Liver (tissue), 3 donors: Measurements from ENCODE around the gene MYO18B.

Source experiments
- EGR1 ChIP-seq, 2 donors: IDR thresholded peaks; 2 replicates each; pipeline ENCODE4 v1.6.1; 2016 to 2018; ENCODE audit warnings: antibody characterized with exemption in 2 of 2, low read depth in 2 of 2
- GABPA ChIP-seq, 2 donors: IDR thresholded peaks in 1 of 2; conservative IDR thresholded peaks in 1 of 2; 2 replicates each; pipeline ENCODE4 v1.6.1; 2016; ENCODE audit warnings: antibody characterized with exemption in 2 of 2, mild to moderate bottlenecking in 1 of 2, moderate library complexity in 1 of 2
- HNF4G ChIP-seq: IDR thresholded peaks from 2 replicates; pipeline ENCODE4 v1.6.1; 2016; ENCODE audit warnings: antibody characterized with exemption
- SP1 ChIP-seq: IDR thresholded peaks from 2 replicates; pipeline ENCODE4 v1.6.1; 2018; ENCODE audit warnings: antibody characterized with exemption, mild to moderate bottlenecking
- YY1 ChIP-seq: IDR thresholded peaks from 2 replicates; pipeline ENCODE4 v1.6.1; 2016; ENCODE audit warnings: antibody characterized with exemption, mild to moderate bottlenecking
- TF ChIP-seq, protein P1 (sequence below): fragments of 150-350 bp; IDR thresholded peaks from 2 replicates; pipeline ENCODE4 v1.5.1; 2017; ENCODE audit warnings: improper control_type of control experiment, low read depth, low read length; ENCODE audit not compliant: missing input control
- TF ChIP-seq, protein P2 (sequence below): IDR thresholded peaks from 2 replicates; pipeline ENCODE4 v1.6.1; 2016; ENCODE audit warnings: antibody characterized with exemption
- donor health status: healthy.
- donor health status: healthy.

DNA sequence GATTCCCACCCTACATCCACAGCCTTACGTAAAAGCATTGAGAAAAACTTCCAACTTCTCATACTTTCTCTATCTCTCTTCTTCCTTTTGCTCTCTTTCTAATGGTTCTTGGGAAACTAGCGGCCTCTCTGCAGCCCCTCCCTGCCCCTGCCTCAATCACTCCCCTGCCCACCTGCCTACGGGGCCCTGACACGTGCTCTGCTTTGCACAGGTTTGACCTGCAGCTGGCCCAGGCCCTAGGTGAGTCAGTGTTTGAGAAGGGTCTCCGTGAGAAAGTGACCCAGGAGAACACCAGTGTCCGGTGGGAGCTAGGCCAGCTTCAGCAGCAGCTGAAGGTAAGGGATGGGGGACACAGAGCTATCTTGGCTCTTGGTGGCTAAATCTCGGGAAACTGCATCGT, 160.4 kb downstream of the MYO18B start:
- TF ChIP-seq, protein P1, sequence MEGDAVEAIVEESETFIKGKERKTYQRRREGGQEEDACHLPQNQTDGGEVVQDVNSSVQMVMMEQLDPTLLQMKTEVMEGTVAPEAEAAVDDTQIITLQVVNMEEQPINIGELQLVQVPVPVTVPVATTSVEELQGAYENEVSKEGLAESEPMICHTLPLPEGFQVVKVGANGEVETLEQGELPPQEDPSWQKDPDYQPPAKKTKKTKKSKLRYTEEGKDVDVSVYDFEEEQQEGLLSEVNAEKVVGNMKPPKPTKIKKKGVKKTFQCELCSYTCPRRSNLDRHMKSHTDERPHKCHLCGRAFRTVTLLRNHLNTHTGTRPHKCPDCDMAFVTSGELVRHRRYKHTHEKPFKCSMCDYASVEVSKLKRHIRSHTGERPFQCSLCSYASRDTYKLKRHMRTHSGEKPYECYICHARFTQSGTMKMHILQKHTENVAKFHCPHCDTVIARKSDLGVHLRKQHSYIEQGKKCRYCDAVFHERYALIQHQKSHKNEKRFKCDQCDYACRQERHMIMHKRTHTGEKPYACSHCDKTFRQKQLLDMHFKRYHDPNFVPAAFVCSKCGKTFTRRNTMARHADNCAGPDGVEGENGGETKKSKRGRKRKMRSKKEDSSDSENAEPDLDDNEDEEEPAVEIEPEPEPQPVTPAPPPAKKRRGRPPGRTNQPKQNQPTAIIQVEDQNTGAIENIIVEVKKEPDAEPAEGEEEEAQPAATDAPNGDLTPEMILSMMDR: no peak
- TF ChIP-seq, protein P2, sequence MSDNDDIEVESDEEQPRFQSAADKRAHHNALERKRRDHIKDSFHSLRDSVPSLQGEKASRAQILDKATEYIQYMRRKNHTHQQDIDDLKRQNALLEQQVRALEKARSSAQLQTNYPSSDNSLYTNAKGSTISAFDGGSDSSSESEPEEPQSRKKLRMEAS: no peak
- TF ChIP-seq SP1: no peak
- no peak for TF ChIP-seq HNF4G
- TF ChIP-seq YY1: no peak
- TF ChIP-seq GABPA (IDR thresholded peaks at IDR 0.05 in 1 of 2, conservative IDR thresholded peaks at IDR 0.05 in 1 of 2): no peak
- no peak for TF ChIP-seq EGR1 (IDR thresholded peaks at IDR 0.05; ENCODE audit: low read depth in 2 of 2)
